ENCODE data around the gene CX3CR1.

Gene CX3CR1

GRCh38 chr3:39313289-39313688 is 33.5 kb upstream of the CX3CR1 start:
- Mint-ChIP-seq H3K9me3 (peaks cover 10% of the 10 kb centered on the region in 2 donors), H3K4me3 (no peak overlapping the region), H3K27ac (no peak overlapping the region), H3K4me1 (no peaks in the 10 kb centered on the region), H3K27me3 (peaks cover 27 to 43% of the 10 kb centered on the region in 2 donors), H3K36me3 (peaks cover 6 to 11% of the 10 kb centered on the region in 2 donors)
- ATAC-seq (replicated peaks): no peak
- no peak for DNase-seq

GRCh38 chr3:39302178-39302577 is 22.3 kb upstream of the CX3CR1 start:
- peaks cover 41 to 43% of the 10 kb centered on the region in 2 donors for H3K9me3 Mint-ChIP-seq
- H3K4me3 Mint-ChIP-seq: no peak overlapping the region
- DNase-seq: no peak
- no peaks in the 10 kb centered on the region for H3K4me1 Mint-ChIP-seq
- no peak overlapping the region for H3K27ac Mint-ChIP-seq
- no peak for ATAC-seq (replicated peaks)
- H3K36me3 Mint-ChIP-seq: peaks cover 25 to 27% of the 10 kb centered on the region in 2 donors
- peaks cover 49 to 55% of the 10 kb centered on the region in 2 donors for H3K27me3 Mint-ChIP-seq

- H3K27me3 Mint-ChIP-seq: peaks cover 25 to 42% of the 10 kb centered on the region in 2 donors
- H3K4me3 Mint-ChIP-seq: no peak overlapping the region
- no peak for ATAC-seq (replicated peaks)
- DNase-seq: no peak
- H3K27ac Mint-ChIP-seq: no peak overlapping the region
- H3K36me3 Mint-ChIP-seq: peaks cover 14 to 25% of the 10 kb centered on the region in 2 donors
- H3K4me1 Mint-ChIP-seq: no peaks in the 10 kb centered on the region
- peaks cover 33 to 37% of the 10 kb centered on the region in 2 donors for H3K9me3 Mint-ChIP-seq
Measured at GRCh38 chr3:39299279-39299678, 19.4 kb upstream of the CX3CR1 start.

GRCh38 chr3:39296197-39297077 is 16.6 kb upstream of the CX3CR1 start:
- H3K9me3 Mint-ChIP-seq: peaks cover 26% of the 10 kb centered on the region in 2 donors
- DNase-seq (no peak), ATAC-seq (replicated peaks) (no peak)
- peaks cover 4 to 7% of the 10 kb centered on the region in 2 donors for H3K4me1 Mint-ChIP-seq
- H3K27ac Mint-ChIP-seq: no peak overlapping the region
- peaks cover 9 to 14% of the 10 kb centered on the region in 2 donors for H3K36me3 Mint-ChIP-seq
- H3K27me3 Mint-ChIP-seq: peaks cover 18 to 22% of the 10 kb centered on the region in 2 donors
- H3K4me3 Mint-ChIP-seq: no peak overlapping the region

GRCh38 chr3:39295184-39295775 is 15.4 kb upstream of the CX3CR1 start:
- no peak overlapping the region for H3K27ac Mint-ChIP-seq
- H3K4me3 Mint-ChIP-seq: no peak overlapping the region
- H3K27me3 Mint-ChIP-seq: peaks cover 17 to 18% of the 10 kb centered on the region in 2 donors
- peaks cover 5 to 10% of the 10 kb centered on the region in 2 donors for H3K36me3 Mint-ChIP-seq
- H3K9me3 Mint-ChIP-seq: peaks cover 21% of the 10 kb centered on the region in 2 donors
- H3K4me1 Mint-ChIP-seq: peaks cover 4 to 13% of the 10 kb centered on the region in 2 donors
- ATAC-seq (replicated peaks): peak; percentile 26 to 69
- no peak for DNase-seq

- Mint-ChIP-seq H3K9me3 (peaks cover 14 to 15% of the 10 kb centered on the region in 2 donors), H3K4me3 (no peak overlapping the region), H3K4me1 (peaks cover 7 to 19% of the 10 kb centered on the region in 2 donors), H3K36me3 (peaks cover 0 to 7% of the 10 kb centered on the region in 2 donors), H3K27me3 (peaks cover 11% of the 10 kb centered on the region in 2 donors), H3K27ac (no peak overlapping the region)
- ATAC-seq (replicated peaks): no peak
- DNase-seq: no peak
Measured at GRCh38 chr3:39294446-39295183, 14.8 kb upstream of the CX3CR1 start.

GRCh38 chr3:39292961-39293360 is 13.1 kb upstream of the CX3CR1 start:
- Mint-ChIP-seq H3K27me3 (peaks cover 0 to 6% of the 10 kb centered on the region in 2 donors), H3K36me3 (no peaks in the 10 kb centered on the region), H3K4me3 (no peak overlapping the region), H3K9me3 (no peaks in the 10 kb centered on the region), H3K4me1 (peaks cover 15 to 36% of the 10 kb centered on the region in 2 donors), H3K27ac (no peak overlapping the region)
- ATAC-seq (replicated peaks) (no peak), DNase-seq (no peak)

- H3K4me1 Mint-ChIP-seq: peaks cover 18 to 37% of the 10 kb centered on the region in 2 donors
- DNase-seq (peak; percentile 64), ATAC-seq (replicated peaks) (peak; percentile 23 to 28)
- no peaks in the 10 kb centered on the region for H3K9me3 Mint-ChIP-seq
- H3K36me3 Mint-ChIP-seq: no peaks in the 10 kb centered on the region
- peaks cover 0 to 6% of the 10 kb centered on the region in 2 donors for H3K27me3 Mint-ChIP-seq
- no peak overlapping the region for H3K4me3 Mint-ChIP-seq
- peak overlapping the region; percentile 91 for H3K27ac Mint-ChIP-seq
Measured at GRCh38 chr3:39291903-39292329, 12.1 kb upstream of the CX3CR1 start.

- Mint-ChIP-seq H3K27me3 (no peaks in the 10 kb centered on the region), H3K4me3 (no peak overlapping the region), H3K4me1 (peaks cover 18 to 41% of the 10 kb centered on the region in 2 donors), H3K36me3 (no peaks in the 10 kb centered on the region), H3K9me3 (no peaks in the 10 kb centered on the region), H3K27ac (peak overlapping the region; percentile 37)
- ATAC-seq (replicated peaks) (no peak), DNase-seq (no peak)
Measured at GRCh38 chr3:39290255-39290654, 10.4 kb upstream of the CX3CR1 start.

GRCh38 chr3:39289107-39289506 is 9.3 kb upstream of the CX3CR1 start:
- Mint-ChIP-seq H3K4me1 (peaks cover 25 to 52% of the 10 kb centered on the region in 2 donors), H3K4me3 (no peak overlapping the region), H3K27ac (peak overlapping the region; percentile 32), H3K27me3 (no peaks in the 10 kb centered on the region), H3K36me3 (no peaks in the 10 kb centered on the region), H3K9me3 (no peaks in the 10 kb centered on the region)
- ATAC-seq (replicated peaks) (no peak), DNase-seq (no peak)

GRCh38 chr3:39288300-39288808 is 8.5 kb upstream of the CX3CR1 start:
- peaks cover 25 to 54% of the 10 kb centered on the region in 2 donors for H3K4me1 Mint-ChIP-seq
- H3K9me3 Mint-ChIP-seq: no peaks in the 10 kb centered on the region
- H3K4me3 Mint-ChIP-seq: no peak overlapping the region
- DNase-seq: peak; percentile 94
- ATAC-seq (replicated peaks): peak; percentile 99
- H3K27ac Mint-ChIP-seq: peak overlapping the region; percentile 84
- H3K27me3 Mint-ChIP-seq: no peaks in the 10 kb centered on the region
- H3K36me3 Mint-ChIP-seq: no peaks in the 10 kb centered on the region

GRCh38 chr3:39287216-39288164 is 7.7 kb upstream of the CX3CR1 start:
- H3K9me3 Mint-ChIP-seq: no peaks in the 10 kb centered on the region
- DNase-seq (no peak), ATAC-seq (replicated peaks) (no peak)
- H3K27ac Mint-ChIP-seq: no peak overlapping the region
- no peak overlapping the region for H3K4me3 Mint-ChIP-seq
- H3K27me3 Mint-ChIP-seq: no peaks in the 10 kb centered on the region
- H3K36me3 Mint-ChIP-seq: no peaks in the 10 kb centered on the region
- peaks cover 25 to 59% of the 10 kb centered on the region in 2 donors for H3K4me1 Mint-ChIP-seq

GRCh38 chr3:39286771-39287170 is 6.9 kb upstream of the CX3CR1 start:
- Mint-ChIP-seq H3K27ac (no peak overlapping the region), H3K4me1 (peaks cover 29 to 62% of the 10 kb centered on the region in 2 donors), H3K27me3 (no peaks in the 10 kb centered on the region), H3K9me3 (no peaks in the 10 kb centered on the region), H3K36me3 (no peaks in the 10 kb centered on the region), H3K4me3 (no peak overlapping the region)
- DNase-seq: no peak
- ATAC-seq (replicated peaks): no peak
